Measurements from ENCODE around the gene MEGF6. TPM values are rescaled to one million over a fixed set of nuclear protein-coding genes. Genes with fewer than 3 reads are reported as not detected.

Gene MEGF6
- total RNA-seq, 1 experiment from 2014 or later, result 14.3 TPM

GRCh38 chr1:3477241-3477995, 133.9 kb downstream of the MEGF6 start:
- TF ChIP-seq, protein P1, sequence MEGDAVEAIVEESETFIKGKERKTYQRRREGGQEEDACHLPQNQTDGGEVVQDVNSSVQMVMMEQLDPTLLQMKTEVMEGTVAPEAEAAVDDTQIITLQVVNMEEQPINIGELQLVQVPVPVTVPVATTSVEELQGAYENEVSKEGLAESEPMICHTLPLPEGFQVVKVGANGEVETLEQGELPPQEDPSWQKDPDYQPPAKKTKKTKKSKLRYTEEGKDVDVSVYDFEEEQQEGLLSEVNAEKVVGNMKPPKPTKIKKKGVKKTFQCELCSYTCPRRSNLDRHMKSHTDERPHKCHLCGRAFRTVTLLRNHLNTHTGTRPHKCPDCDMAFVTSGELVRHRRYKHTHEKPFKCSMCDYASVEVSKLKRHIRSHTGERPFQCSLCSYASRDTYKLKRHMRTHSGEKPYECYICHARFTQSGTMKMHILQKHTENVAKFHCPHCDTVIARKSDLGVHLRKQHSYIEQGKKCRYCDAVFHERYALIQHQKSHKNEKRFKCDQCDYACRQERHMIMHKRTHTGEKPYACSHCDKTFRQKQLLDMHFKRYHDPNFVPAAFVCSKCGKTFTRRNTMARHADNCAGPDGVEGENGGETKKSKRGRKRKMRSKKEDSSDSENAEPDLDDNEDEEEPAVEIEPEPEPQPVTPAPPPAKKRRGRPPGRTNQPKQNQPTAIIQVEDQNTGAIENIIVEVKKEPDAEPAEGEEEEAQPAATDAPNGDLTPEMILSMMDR (IDR thresholded peaks at IDR 0.05; ENCODE audit: unreplicated experiment), result no peak

GRCh38 chr1:3476666-3477065, 134.6 kb downstream of the MEGF6 start:
- no TSS peak for BruUV-seq (replicated peaks)
- intact Hi-C loops (cut with micrococcal nuclease), result no loop called here
- TF ChIP-seq, protein P1 (IDR thresholded peaks at IDR 0.05; ENCODE audit: unreplicated experiment), result no peak
- H3K36me3 Mint-ChIP-seq (ENCODE audit: insufficient read depth, unreplicated experiment), result peaks cover 6% of the 10 kb centered on the region
- no peak overlapping the region for H3K27ac Mint-ChIP-seq (ENCODE audit: low read depth, unreplicated experiment)
- H3K4me3 Mint-ChIP-seq (ENCODE audit: unreplicated experiment), result no peak overlapping the region
- no peaks in the 10 kb centered on the region for H3K27me3 Mint-ChIP-seq (ENCODE audit: insufficient read depth, unreplicated experiment)
- peaks cover 12% of the 10 kb centered on the region for H3K4me1 Mint-ChIP-seq (ENCODE audit: insufficient read depth, unreplicated experiment)
- no peaks in the 10 kb centered on the region for H3K9me3 Mint-ChIP-seq (ENCODE audit: unreplicated experiment)
- ChIA-PET CTCF (no interaction called here), POLR2A (no interaction called here)
- no peak for DNase-seq (ENCODE audit: unreplicated experiment)

More at GRCh38 chr1:3477241-3477995, 133.9 kb downstream of the MEGF6 start:
- Mint-ChIP-seq H3K4me3 (ENCODE audit: unreplicated experiment) (no peak overlapping the region), H3K27me3 (ENCODE audit: insufficient read depth, unreplicated experiment) (no peaks in the 10 kb centered on the region), H3K27ac (ENCODE audit: low read depth, unreplicated experiment) (no peak overlapping the region), H3K36me3 (ENCODE audit: insufficient read depth, unreplicated experiment) (peaks cover 6% of the 10 kb centered on the region), H3K9me3 (ENCODE audit: unreplicated experiment) (no peaks in the 10 kb centered on the region), H3K4me1 (ENCODE audit: insufficient read depth, unreplicated experiment) (peaks cover 12% of the 10 kb centered on the region)
- ChIA-PET CTCF (interaction anchor here (0.6 to 0.9 kb wide), 2 partner anchors 24 to 146 kb away, joined by 3 to 4 read pairs; no protein-coding TSS in a partner anchor), POLR2A (no interaction called here)
- no peak for DNase-seq (ENCODE audit: unreplicated experiment)
- BruUV-seq (replicated peaks), result no TSS peak
- intact Hi-C loops (cut with micrococcal nuclease), result no loop called here

GRCh38 chr1:3475839-3476573, 135.3 kb downstream of the MEGF6 start:
- Mint-ChIP-seq H3K27me3 (ENCODE audit: insufficient read depth, unreplicated experiment) (no peaks in the 10 kb centered on the region), H3K4me3 (ENCODE audit: unreplicated experiment) (no peak overlapping the region), H3K4me1 (ENCODE audit: insufficient read depth, unreplicated experiment) (peaks cover 12% of the 10 kb centered on the region), H3K9me3 (ENCODE audit: unreplicated experiment) (no peaks in the 10 kb centered on the region), H3K27ac (ENCODE audit: low read depth, unreplicated experiment) (no peak overlapping the region), H3K36me3 (ENCODE audit: insufficient read depth, unreplicated experiment) (peaks cover 6% of the 10 kb centered on the region)
- POLR2A ChIA-PET, result no interaction called here
- no TSS peak for BruUV-seq (replicated peaks)
- TF ChIP-seq, protein P1 (IDR thresholded peaks at IDR 0.05; ENCODE audit: unreplicated experiment), result no peak
- intact Hi-C loops (cut with micrococcal nuclease), result no loop called here
- no peak for DNase-seq (ENCODE audit: unreplicated experiment)
- CTCF ChIA-PET, result no interaction called here

DNA sequence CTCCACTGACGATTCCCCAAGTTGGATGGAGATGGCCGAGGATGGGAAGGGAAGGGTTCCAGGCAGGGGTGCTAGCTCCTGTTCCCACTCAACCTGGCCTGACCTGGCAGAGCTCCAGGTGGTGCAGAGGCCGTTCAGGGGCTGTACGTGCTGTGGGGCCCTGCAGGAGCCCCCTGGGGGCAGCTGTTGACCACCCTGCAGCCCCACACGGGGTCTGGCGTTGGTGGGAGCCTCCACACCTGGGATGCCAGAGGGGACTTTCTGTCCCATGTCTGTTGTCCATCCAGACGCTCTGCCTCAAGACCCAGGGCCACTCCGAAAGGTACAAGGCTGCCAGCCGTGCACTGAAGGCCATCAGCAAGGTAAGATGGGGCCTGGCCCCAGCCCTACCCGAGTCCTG, 136.9 kb downstream of the MEGF6 start:
- no peak for DNase-seq (ENCODE audit: unreplicated experiment)
- Mint-ChIP-seq H3K9me3 (ENCODE audit: unreplicated experiment) (no peaks in the 10 kb centered on the region), H3K36me3 (ENCODE audit: insufficient read depth, unreplicated experiment) (peaks cover 6% of the 10 kb centered on the region), H3K4me3 (ENCODE audit: unreplicated experiment) (no peak overlapping the region), H3K27me3 (ENCODE audit: insufficient read depth, unreplicated experiment) (no peaks in the 10 kb centered on the region), H3K27ac (ENCODE audit: low read depth, unreplicated experiment) (no peak overlapping the region), H3K4me1 (ENCODE audit: insufficient read depth, unreplicated experiment) (peaks cover 22% of the 10 kb centered on the region)
- intact Hi-C loops (cut with micrococcal nuclease), result no loop called here
- no TSS peak for BruUV-seq (replicated peaks)
- ChIA-PET CTCF (interaction anchor here (1.0 to 4.0 kb wide), 5 partner anchors 8 to 146 kb away, joined by 3 to 53 read pairs (median 4); no protein-coding TSS in a partner anchor), POLR2A (interaction anchor here (1.0 kb wide), 1 partner anchor 888 kb away, joined by 6 read pairs; no protein-coding TSS in a partner anchor)
- TF ChIP-seq, protein P1 (IDR thresholded peaks at IDR 0.05; ENCODE audit: unreplicated experiment), result no peak

Measured in MCF 10A (cell line).